Keratinocyte (primary cell): ENCODE measurements around the gene C19orf25.

ENCODE experiments used
- CTCF ChIP-seq, 3 experiments: IDR thresholded peaks in 1 of 3; conservative IDR thresholded peaks in 1 of 3; optimal IDR thresholded peaks in 1 of 3; 2 replicates in 2 of 3; 3 replicates in 1 of 3; pipeline versions ENCODE3 to v1.5.1; 2011; ENCODE audit warnings: low read length in 3 of 3, mild to moderate bottlenecking in 3 of 3, moderate library complexity in 2 of 3, control low read depth in 1 of 3, inconsistent platforms in 1 of 3; ENCODE audit not compliant: insufficient read depth in 2 of 3; ENCODE audit errors: extremely low read depth in 1 of 3
- EZH2 ChIP-seq: IDR thresholded peaks from one replicate; pipeline ENCODE4 v1.6.1; 2012; ENCODE audit warnings: inconsistent platforms, mild to moderate bottlenecking, low read length, moderate library complexity

- no peak for TF ChIP-seq CTCF (optimal IDR thresholded peaks at IDR 0.05 in 1 of 3, IDR thresholded peaks at IDR 0.05 in 1 of 3, conservative IDR thresholded peaks at IDR 0.05 in 1 of 3; ENCODE audit: extremely low read depth in 1 of 3, insufficient read depth in 2 of 3, low read length in 3 of 3)
- no peak for TF ChIP-seq EZH2
These were observed 16.2 kb upstream of the C19orf25 start for GRCh38 chr19:1495051-1495798.
